Measurements from ENCODE around the gene IGFBPL1. TPM values are rescaled to one million over a fixed set of nuclear protein-coding genes. Genes with fewer than 3 reads are reported as not detected.
A peak's percentile ranks its signal among the peaks of the same experiment; 100 is the strongest.

Gene IGFBPL1
- polyA plus RNA-seq, 1 donor (not counting 4 experiments of a cell fraction or from before 2014, with no cell fraction given) = not detected

DNA sequence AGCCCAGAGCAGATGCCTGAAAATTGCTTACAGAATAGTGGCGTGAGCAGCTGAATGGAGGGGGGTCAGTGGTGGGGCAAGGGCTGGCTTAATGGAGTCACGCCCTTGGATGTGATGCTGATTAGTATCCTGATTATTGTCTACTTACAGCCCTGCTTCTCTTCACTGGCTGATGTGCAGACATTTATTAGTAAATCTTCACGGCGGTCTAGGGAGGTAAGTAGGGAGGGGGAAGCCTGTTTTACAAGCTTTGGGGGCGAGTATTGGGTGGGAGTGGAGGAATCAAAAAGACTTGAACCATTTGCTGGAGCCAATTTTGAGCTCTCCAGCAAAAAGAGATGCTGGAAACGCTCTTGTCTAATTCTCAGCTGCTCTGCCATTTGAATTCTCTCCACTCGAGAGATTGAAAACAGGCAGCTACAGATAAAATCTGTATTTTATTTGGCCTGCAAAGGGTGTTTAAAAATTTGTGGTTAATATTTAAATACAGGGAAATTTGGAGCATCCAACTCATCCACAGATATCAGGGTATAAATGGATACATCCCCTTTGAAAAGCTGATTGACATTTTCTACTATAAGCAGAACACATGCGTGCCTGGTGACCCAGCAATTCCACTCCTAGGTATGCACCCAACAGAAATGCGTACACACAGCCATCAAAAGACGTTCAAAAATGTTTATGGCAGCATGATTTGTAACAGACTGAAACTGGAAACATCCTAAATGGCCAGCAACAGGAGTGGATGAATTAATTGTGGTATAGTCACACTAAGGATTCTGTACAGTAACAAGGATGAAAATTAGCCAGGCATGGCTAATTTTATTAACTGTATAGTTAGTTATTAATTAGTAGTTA lies 51.3 kb downstream of the IGFBPL1 start:
- Histone ChIP-seq H3K9me3 (ENCODE audit: control insufficient read depth, low read depth, low read length) (no peaks in the 10 kb centered on the region), H4K20me1 (ENCODE audit: control insufficient read depth, extremely low read depth, insufficient read depth, low read length) (no peaks in the 10 kb centered on the region), H3K9me1 (ENCODE audit: control insufficient read depth, extremely low read depth, insufficient read depth, low read length) (no peaks in the 10 kb centered on the region), H3K27me3 (ENCODE audit: control insufficient read depth, extremely low read depth, insufficient read depth, low read length) (peaks cover 7% of the 10 kb centered on the region), H3K79me2 (ENCODE audit: control insufficient read depth, insufficient read depth, low read length) (no peaks in the 10 kb centered on the region), H3K4me3 (ENCODE audit: control insufficient read depth in 2 of 3, extremely low read depth in 1 of 3, insufficient read depth in 2 of 3, low read depth in 1 of 3, low read length in 3 of 3) (no peak overlapping the region), H3K27ac (ENCODE audit: control insufficient read depth, insufficient read depth, low read length) (no peak overlapping the region), H3K4me2 (ENCODE audit: control insufficient read depth, extremely low read depth, insufficient read depth, low read depth, low read length) (no peak overlapping the region), H3K9ac (ENCODE audit: control insufficient read depth, extremely low read depth, insufficient read depth, low read length) (no peak overlapping the region), H2AFZ (ENCODE audit: control insufficient read depth, low read length) (no peak overlapping the region), H3K36me3 (ENCODE audit: control insufficient read depth in 2 of 2, extremely low read depth in 1 of 2, insufficient read depth in 2 of 2, low read length in 2 of 2) (no peaks in the 10 kb centered on the region), H3K4me1 (ENCODE audit: control insufficient read depth, extremely low read depth, insufficient read depth, low read length) (no peaks in the 10 kb centered on the region)
- FAIRE-seq = no peak
- TF ChIP-seq, protein P1, sequence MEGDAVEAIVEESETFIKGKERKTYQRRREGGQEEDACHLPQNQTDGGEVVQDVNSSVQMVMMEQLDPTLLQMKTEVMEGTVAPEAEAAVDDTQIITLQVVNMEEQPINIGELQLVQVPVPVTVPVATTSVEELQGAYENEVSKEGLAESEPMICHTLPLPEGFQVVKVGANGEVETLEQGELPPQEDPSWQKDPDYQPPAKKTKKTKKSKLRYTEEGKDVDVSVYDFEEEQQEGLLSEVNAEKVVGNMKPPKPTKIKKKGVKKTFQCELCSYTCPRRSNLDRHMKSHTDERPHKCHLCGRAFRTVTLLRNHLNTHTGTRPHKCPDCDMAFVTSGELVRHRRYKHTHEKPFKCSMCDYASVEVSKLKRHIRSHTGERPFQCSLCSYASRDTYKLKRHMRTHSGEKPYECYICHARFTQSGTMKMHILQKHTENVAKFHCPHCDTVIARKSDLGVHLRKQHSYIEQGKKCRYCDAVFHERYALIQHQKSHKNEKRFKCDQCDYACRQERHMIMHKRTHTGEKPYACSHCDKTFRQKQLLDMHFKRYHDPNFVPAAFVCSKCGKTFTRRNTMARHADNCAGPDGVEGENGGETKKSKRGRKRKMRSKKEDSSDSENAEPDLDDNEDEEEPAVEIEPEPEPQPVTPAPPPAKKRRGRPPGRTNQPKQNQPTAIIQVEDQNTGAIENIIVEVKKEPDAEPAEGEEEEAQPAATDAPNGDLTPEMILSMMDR (optimal IDR thresholded peaks at IDR 0.05 in 1 of 3, IDR thresholded peaks at IDR 0.05 in 1 of 3, conservative IDR thresholded peaks at IDR 0.05 in 1 of 3; ENCODE audit: extremely low read depth in 1 of 3, insufficient read depth in 2 of 3, low read length in 3 of 3) = no peak
- no peak for TF ChIP-seq EZH2 (IDR thresholded peaks at IDR 0.05; ENCODE audit: low read length)
- dilution Hi-C loops (cut with MboI; ENCODE audit: extremely low pct_ligation_motif_present, low sequenced_read_pairs) = no loop called here
- DNase-seq (ENCODE audit: low read depth, low spot score) = no peak

DNA sequence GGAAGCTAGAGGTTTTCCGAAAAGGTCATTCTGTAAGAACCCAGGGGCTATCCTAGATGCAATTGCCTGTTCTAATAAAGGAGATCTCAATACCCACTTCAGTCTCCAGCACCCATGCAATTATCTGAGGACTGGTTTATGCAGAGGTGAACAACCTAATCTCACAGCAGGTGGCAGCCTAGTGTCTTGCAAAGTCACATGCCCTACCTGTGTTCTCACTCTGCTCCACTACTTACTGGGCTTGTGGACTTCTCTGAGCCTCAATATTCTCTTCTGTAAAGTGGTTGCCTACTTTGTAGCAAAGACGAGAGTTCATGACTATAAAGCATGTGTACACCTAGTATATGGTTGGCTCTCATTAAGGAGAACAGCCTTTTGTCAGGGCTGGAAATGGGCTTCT lies 52.8 kb downstream of the IGFBPL1 start:
- TF ChIP-seq, protein P1 (optimal IDR thresholded peaks at IDR 0.05 in 1 of 3, IDR thresholded peaks at IDR 0.05 in 1 of 3, conservative IDR thresholded peaks at IDR 0.05 in 1 of 3; ENCODE audit: extremely low read depth in 1 of 3, insufficient read depth in 2 of 3, low read length in 3 of 3) = peak; percentile 49 to 88 (median 55)
- TF ChIP-seq EZH2 (IDR thresholded peaks at IDR 0.05; ENCODE audit: low read length) = no peak
- Histone ChIP-seq H3K9me3 (ENCODE audit: control insufficient read depth, low read depth, low read length) (no peaks in the 10 kb centered on the region), H3K79me2 (ENCODE audit: control insufficient read depth, insufficient read depth, low read length) (no peaks in the 10 kb centered on the region), H3K9me1 (ENCODE audit: control insufficient read depth, extremely low read depth, insufficient read depth, low read length) (no peaks in the 10 kb centered on the region), H3K9ac (ENCODE audit: control insufficient read depth, extremely low read depth, insufficient read depth, low read length) (no peak overlapping the region), H3K4me2 (ENCODE audit: control insufficient read depth, extremely low read depth, insufficient read depth, low read depth, low read length) (no peak overlapping the region), H3K27me3 (ENCODE audit: control insufficient read depth, extremely low read depth, insufficient read depth, low read length) (peaks cover 7% of the 10 kb centered on the region), H3K36me3 (ENCODE audit: control insufficient read depth in 2 of 2, extremely low read depth in 1 of 2, insufficient read depth in 2 of 2, low read length in 2 of 2) (no peaks in the 10 kb centered on the region), H4K20me1 (ENCODE audit: control insufficient read depth, extremely low read depth, insufficient read depth, low read length) (no peaks in the 10 kb centered on the region), H2AFZ (ENCODE audit: control insufficient read depth, low read length) (no peak overlapping the region), H3K4me3 (ENCODE audit: control insufficient read depth in 2 of 3, extremely low read depth in 1 of 3, insufficient read depth in 2 of 3, low read depth in 1 of 3, low read length in 3 of 3) (no peak overlapping the region), H3K4me1 (ENCODE audit: control insufficient read depth, extremely low read depth, insufficient read depth, low read length) (no peaks in the 10 kb centered on the region), H3K27ac (ENCODE audit: control insufficient read depth, insufficient read depth, low read length) (no peak overlapping the region)
- dilution Hi-C loops (cut with MboI; ENCODE audit: extremely low pct_ligation_motif_present, low sequenced_read_pairs) = no loop called here
- FAIRE-seq (peak; percentile 51), DNase-seq (ENCODE audit: low read depth, low spot score) (no peak)

Data from keratinocyte (primary cell).